Measurements from ENCODE around the gene ZNF23. TPM values are rescaled to one million over a fixed set of nuclear protein-coding genes. Genes with fewer than 3 reads are reported as not detected.

Gene ZNF23
- total RNA-seq, 4 donors from 2014 or later, result 5.5 to 14.4 (median 11.0) TPM

DNA sequence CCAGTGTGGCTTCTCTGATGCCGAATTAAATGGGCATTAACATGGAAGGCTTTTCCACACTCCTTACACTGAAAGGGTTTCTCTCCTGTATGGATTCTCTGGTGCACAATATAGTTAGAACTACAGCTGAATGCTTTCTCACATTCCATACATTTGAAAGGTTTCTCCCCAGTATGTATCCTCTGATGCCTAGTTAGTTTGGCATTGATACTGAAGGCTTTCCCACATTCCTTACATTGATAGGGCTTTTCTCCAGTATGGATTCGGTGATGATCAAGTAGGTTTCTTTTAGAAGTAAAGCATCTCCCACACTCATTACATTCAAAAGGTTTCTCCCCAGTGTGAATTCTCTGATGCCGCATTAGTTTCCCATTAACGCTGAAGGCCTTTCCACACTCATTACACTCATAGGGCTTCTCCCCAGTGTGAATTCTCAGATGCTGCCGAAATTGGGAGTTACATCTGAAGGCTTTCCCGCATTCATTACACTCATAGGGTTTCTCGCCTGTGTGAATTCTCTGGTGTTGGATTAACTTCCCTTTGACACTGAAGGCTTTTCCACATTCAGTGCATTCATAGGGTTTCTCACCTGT lies 13.7 kb downstream of the ZNF23 start:
- Histone ChIP-seq H3K4me1 (no peaks in the 10 kb centered on the region), H3K27me3 (no peaks in the 10 kb centered on the region), H3K27ac (no peak overlapping the region), H3K36me3 (peaks cover 18 to 71% (median 44%) of the 10 kb centered on the region in 3 donors), H3K9me3 (peaks cover 25 to 100% (median 55%) of the 10 kb centered on the region in 4 donors), H3K4me3 (no peak overlapping the region)
- WGBS, 2 donors, result 97 to 98% methylated on average over 7 of the region's 7 CpGs
- TF ChIP-seq POLR2A (IDR thresholded peaks at IDR 0.05) (no peak), CTCF (IDR thresholded peaks at IDR 0.05) (no peak), EP300 (IDR thresholded peaks at IDR 0.05) (no peak)
- no peak for DNase-seq (ENCODE audit: low spot score in 2 of 2)

GRCh38 chr16:71443714-71444113 lies 18.3 kb downstream of the ZNF23 start:
- DNase-seq (ENCODE audit: low spot score in 2 of 2), result no peak
- Histone ChIP-seq H3K27me3 (no peaks in the 10 kb centered on the region), H3K27ac (no peak overlapping the region), H3K4me3 (no peak overlapping the region), H3K4me1 (no peaks in the 10 kb centered on the region), H3K36me3 (peaks cover 0 to 24% (median 2%) of the 10 kb centered on the region in 3 donors), H3K9me3 (peaks cover 17 to 86% (median 30%) of the 10 kb centered on the region in 4 donors)
- TF ChIP-seq CTCF (IDR thresholded peaks at IDR 0.05) (no peak), POLR2A (IDR thresholded peaks at IDR 0.05) (no peak), EP300 (IDR thresholded peaks at IDR 0.05) (no peak)
- WGBS, 2 donors, result 89 to 93% methylated on average over 5 to 6 of the region's 6 CpGs

DNA sequence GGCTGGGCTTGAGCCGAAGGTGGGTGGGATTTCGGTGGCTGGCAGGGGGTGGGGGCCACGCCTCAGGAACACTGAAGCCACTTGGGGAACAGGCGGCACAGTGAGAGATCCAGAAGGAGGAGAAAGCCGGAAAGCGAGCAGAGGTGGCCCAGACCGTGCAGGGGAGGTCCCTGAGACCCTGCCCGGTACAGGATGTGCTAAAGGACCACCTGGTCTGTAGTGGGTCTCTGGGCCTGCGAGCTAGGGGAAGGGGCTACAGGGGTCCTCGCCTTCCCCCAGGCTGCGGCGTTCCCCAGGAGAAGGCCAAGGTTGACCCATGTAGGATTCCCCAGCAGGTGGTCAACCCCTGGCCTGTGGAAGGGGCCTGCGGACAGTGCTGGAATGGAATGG lies 20.0 kb downstream of the ZNF23 start, which contains the start of gene TLE7:
Gene TLE7, minus strand, starts transcription at position 4 of the 390 bp plus-strand sequence. CDS start 8,730 bp downstream, outside the sequence.
- Histone ChIP-seq H3K4me3 (no peak within 1 kb of the TSS), H3K4me1 (no peaks in the 10 kb centered on the region), H3K27me3 (no peaks in the 10 kb centered on the region), H3K36me3 (peaks cover 0 to 8% (median 0%) of the 10 kb centered on the region in 3 donors), H3K9me3 (peaks cover 4 to 69% (median 17%) of the 10 kb centered on the region in 4 donors), H3K27ac (no peak within 1 kb of the TSS)
- TF ChIP-seq EP300 (IDR thresholded peaks at IDR 0.05) (no peak), CTCF (IDR thresholded peaks at IDR 0.05) (no peak), POLR2A (IDR thresholded peaks at IDR 0.05) (no peak)
- WGBS, 2 donors, result 85 to 91% methylated on average over 13 of the region's 13 CpGs
- no peak for DNase-seq (ENCODE audit: low spot score in 2 of 2)

GRCh38 chr16:71441348-71442050 lies 20.5 kb downstream of the ZNF23 start:
- no peak for DNase-seq (ENCODE audit: low spot score in 2 of 2)
- Histone ChIP-seq H3K4me1 (no peaks in the 10 kb centered on the region), H3K27me3 (no peaks in the 10 kb centered on the region), H3K36me3 (peaks cover 0 to 2% (median 0%) of the 10 kb centered on the region in 3 donors), H3K4me3 (no peak overlapping the region), H3K27ac (no peak overlapping the region), H3K9me3 (peaks cover 4 to 64% (median 12%) of the 10 kb centered on the region in 4 donors)
- WGBS, 2 donors, result 43 to 63% methylated on average over 25 to 49 of the region's 71 CpGs
- TF ChIP-seq EP300 (IDR thresholded peaks at IDR 0.05) (no peak), POLR2A (IDR thresholded peaks at IDR 0.05) (no peak), CTCF (IDR thresholded peaks at IDR 0.05) (no peak)
